ENCODE data around the gene FBXW11.
"Not testable (repeated sequence)": the region's sequence is repeated elsewhere in the genome, so short reads cannot be mapped to it uniquely, and the experiment has no call there.

FBXW11 gene

DNA sequence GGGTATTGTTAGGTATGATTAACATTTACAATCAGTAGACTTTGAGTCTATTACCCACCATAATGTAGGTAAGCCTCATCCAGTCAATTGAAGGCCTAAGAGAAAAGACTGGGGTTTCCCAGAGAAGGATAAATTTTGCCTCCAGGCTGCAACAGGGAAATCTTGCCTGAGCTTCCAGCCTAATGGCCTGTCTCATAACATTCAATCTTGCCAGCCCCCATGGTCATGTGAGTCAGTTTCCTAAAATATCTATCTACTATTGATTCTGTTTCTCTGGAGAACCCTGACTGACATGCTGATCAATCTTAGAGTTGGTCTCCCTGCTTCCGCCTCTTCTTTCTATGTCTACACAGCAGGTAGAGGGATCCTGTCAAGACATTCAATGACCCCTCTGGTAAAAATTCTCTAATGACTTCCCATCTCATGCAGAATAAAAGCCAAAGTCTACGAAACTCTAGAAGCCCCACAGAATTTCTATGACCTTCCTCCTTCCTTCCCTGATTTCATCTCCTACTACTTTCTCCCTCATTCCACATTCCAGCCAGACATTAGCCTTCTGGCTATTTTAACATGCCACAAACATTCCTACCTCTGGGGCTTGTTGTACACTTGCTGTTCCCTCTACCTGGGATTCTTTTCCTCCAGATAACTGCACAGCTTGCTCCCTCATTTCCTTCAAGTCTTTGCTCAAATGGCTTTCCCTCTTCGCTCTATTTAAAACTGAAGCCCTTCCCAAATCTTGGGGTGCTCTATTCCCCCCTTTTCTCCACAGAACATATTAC lies 60.2 kb downstream of the FBXW11 start:
- DNase-seq: no peak

DNA sequence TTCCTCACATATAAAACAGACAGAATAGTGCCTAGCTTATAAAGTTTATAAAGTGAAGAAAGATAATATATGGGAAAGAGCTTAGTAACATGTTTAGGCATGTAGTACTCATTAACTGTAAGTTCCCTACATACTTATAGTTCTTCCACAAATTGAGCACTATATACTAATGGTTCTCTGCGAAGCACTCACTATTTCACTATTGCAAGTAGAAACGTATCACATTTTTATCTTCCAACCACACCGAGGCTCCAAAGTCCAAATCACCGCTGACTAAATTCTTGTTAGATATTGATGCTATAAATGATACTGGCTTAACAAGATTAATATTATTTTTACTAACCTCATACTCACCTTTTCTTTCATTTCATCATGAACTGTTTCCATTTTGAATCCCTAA lies 61.0 kb downstream of the FBXW11 start:
- no peak for DNase-seq

DNA sequence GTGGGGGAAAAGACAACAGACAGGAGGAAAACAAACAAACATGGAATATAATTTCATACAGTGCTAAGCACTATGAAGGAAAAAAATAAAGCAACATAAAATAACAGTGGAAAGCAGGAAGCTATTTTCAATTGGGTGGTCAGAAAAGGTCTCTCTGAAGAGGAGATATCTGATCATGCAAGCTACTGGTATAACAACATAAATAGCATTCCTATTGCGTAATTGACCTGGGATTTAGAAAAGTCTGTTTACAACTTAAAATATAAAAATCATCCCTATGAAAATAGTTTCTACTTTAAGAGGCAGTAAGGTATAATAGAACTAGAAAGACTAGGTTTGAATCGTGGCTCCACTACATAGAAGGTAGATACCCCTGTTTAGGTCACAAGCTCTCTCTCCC lies 61.4 kb downstream of the FBXW11 start:
- no peak for DNase-seq

DNA sequence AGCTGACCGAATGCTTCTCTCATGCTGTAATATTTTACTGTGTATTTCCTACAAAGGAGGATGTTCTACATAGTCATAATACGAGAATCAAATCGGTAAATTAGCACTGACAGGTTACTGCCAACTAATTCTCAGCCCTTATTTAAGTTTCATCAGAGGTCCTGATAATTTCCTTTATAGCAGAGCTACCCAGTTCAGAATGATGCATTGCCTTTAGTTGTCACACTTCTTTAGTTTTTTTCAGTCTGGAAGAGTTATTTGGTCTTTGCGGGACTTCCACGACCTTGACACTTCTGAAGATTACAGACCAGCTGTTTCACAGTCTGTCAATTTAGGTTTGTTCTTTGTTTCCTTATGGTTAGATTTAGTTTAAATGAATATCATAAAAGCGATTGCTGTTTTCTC lies 64.3 kb downstream of the FBXW11 start:
- not testable (repeated sequence) for DNase-seq

DNA sequence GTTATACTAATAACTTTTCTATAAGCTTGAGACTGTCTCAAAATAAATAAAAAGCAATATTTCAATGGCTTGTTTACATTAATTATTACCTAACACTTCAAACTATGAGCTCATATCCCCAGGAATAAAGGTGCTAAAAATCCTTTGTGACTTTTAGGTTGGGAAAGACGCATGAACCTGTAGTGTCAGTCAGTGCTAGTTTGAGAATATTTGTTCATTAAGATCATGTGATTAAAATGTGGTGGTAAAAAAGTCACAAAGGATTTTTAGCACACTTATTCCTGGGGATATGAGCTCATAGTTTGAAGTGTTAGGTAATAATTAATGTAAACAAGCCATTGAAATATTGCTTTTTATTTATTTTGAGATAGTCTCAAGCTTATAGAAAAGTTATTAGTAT lies 64.8 kb downstream of the FBXW11 start:
- DNase-seq: not testable (repeated sequence)

DNA sequence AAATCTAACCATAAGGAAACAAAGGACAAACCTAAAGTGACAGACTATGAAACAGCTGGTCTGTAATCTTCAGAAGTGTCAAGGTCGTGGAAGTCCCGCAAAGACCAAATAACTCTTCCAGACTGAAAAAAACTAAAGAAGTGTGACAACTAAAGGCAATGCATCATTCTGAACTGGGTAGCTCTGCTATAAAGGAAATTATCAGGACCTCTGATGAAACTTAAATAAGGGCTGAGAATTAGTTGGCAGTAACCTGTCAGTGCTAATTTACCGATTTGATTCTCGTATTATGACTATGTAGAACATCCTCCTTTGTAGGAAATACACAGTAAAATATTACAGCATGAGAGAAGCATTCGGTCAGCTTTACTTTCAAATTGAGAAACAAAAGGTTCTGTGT lies 65.2 kb downstream of the FBXW11 start:
- not testable (repeated sequence) for DNase-seq

DNA sequence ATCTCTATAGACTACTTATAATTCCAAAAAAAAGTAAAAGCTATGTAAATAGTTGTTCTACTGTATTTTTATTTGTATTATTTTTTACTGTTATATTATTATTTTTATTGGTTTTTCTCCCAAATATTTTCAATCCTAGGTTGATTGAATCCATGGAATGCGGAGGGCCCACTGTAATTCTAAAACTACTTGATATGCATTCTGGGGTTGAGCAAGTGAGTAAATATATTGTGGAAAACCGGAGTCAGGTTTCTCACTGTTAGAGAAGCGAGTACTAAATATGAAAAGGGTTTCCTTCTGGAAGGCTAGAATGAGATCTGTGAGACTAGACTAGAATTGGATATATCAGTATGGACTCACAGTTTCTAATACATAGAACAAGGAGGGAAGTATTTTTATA lies 66.5 kb downstream of the FBXW11 start:
- DNase-seq: no peak

DNA sequence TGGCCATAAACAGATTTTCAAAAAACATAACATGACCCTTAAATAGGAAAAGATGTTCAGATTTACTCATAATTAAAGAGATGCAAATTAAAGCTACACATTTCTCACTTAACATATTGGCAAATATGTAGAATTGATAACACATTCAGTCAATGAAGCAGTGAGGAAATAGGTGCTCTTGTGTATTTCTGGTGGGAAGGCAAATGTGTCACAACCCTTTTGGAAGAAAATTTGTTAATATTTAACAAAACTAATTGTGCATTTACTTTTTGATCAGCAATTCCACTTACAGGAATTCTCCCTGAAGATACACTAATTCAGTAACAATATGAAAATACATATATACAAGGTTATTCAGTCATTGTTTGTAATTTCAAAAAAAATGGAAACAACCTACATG lies 68.1 kb downstream of the FBXW11 start:
- no peak for DNase-seq

DNA sequence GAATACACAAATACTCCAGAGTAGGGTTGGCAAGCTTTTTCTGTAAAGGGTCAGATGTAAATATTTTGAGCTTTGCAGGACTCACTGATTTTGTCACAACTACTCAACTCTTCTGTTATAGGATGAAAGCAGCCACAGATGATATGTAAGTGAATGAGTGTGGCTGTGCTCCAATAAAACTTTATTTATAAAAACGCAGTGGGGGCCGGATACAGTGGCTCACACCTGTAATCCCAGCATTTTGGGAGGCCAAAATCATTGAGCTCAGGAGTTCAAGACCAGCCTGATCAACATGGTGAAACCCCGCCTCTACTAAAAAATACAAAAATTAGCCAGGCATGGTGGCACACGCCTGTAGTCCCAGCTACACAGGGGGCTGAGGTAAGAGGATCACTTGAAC lies 69.1 kb downstream of the FBXW11 start:
- no peak for DNase-seq

DNA sequence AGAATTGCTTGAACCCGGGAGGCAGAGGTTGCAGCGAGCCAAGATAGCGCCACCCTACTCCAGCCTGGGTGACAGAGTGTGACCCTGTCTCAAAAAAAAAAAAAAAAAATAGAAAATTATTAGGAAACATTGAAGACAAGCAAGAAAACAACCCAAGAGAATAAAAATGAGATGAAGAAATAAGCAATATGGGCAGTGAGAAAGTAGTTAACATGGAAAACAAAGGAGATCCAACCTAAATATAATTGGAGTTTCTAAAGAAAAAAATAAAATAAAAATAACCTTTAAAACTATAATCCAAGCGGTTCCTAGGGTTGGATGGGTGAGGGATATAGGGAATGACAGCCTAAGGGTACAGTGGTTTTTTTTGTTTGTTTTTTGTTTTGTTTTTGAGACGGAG lies 71.9 kb downstream of the FBXW11 start:
- DNase-seq: no peak

DNA sequence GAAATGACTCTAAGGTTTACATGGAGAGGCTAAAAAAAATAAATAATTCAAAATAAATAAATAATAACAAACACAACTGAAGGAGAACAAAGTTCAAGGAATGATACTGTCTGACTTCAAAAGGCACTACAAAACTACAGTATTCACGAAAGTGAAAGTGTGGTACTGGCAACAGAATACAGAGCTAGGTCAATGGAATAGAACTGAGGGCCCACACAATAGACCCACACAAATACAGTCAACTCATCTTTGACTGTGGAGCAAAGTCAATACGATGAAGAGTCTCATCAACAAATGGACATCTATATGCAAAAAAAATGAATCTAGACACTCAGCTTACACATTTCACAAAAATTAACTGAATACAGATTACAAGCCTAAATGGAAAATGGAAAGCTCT lies 75.3 kb downstream of the FBXW11 start:
- DNase-seq: no peak

DNA sequence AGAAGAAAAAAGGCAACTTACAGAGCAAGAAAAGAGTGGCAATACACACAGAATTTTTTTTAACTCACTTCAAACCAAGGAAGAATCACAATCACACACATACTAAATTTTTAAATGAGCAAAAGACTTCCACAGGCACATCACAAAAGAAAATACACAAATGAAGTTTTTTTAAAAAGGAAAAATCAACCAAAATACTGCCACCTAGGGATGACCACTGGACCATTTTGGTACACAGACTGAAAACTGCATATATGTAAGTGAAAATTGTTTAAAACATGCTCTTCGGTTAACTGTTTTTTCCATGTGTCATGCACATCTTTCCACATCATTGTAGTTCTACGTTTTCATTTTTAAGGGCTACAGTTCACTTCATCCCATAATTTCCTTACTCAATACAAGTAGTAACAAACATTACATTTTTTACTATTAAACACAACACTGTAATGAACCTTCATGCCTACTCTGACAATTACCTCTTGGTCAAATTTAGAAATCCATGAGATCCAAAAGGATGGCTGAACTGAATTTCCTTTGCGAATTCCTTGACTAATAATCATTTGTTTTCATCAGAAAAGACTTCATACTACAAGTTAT lies 79.0 kb downstream of the FBXW11 start:
- DNase-seq: no peak

DNA sequence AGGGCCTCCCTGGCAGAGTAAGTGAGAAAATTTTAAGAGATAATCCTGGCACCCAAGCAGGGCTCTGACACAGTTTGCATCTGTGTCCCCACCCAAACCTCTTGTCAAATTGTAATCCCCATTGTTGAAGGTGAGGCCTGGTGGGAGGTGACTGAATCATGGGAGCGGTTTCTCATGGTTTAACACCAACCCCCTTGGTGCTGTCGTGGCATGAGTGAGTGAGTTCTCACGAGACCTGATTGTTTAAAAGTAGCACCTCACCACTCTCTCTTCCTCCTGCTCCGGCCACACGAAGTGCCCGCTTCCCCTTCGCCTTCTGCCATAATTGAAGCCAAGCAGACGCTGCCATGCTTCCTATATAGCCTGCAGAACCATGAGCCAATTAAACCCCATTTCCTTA lies 80.1 kb downstream of the FBXW11 start:
- DNase-seq: no peak

DNA sequence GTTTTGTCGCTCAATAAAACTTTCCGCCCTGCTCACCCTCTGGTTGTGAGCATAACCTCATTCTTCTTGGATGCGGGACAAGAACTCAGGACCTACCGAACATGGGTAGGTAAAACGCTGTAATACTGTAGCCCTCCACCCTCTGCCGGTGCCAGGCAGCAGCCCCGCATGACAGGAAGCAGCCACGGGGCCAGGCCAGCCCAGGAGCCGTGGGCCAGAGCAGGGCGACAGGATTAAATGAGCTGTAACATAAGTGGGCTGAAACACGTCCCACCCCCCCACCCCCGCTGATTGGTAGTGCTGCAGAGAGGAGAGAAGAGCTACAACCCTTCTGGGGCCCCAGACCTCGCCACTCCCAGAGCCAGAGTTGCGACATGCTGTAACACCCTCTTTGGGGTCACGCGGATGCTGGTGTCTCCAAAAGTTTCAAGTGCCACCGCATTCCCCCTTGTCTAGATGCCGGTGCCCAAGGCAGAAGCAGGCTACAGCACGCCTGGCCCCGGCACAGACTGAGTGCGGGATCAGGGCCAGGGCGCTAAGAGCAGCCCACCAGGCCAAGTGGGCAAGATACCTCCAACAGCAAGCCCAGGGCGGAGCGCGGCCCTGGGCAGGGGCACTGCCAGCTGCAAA lies 81.8 kb downstream of the FBXW11 start:
- no peak for DNase-seq

DNA sequence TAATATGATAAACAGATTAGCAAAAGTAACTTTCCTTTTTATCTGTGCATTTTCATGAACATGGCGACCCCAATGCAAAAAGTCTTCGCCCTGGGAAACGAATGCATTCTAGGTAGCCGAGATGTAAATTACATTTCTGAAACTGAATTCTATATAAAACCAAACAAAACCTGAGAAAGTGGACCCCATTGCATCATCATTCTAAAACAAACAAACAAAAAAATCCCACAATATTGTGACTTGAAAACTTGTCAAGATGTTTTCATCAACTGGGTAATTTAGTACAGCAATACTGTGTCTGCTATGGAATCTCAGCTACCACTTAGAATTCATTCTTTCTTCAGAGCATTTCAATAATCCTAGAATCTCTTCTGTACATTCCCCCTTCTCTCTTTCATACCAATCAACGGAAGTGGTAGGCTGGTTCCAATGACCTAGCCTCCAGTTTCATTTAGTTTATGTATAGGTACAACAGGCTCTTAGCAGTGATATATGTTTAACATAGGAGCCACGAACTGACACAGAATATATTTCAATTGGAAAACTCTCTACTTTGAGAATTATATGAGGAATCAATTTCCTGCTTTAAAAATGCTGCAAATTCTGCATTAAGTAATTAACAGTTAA lies 85.6 kb downstream of the FBXW11 start:
- no peak for DNase-seq

DNA sequence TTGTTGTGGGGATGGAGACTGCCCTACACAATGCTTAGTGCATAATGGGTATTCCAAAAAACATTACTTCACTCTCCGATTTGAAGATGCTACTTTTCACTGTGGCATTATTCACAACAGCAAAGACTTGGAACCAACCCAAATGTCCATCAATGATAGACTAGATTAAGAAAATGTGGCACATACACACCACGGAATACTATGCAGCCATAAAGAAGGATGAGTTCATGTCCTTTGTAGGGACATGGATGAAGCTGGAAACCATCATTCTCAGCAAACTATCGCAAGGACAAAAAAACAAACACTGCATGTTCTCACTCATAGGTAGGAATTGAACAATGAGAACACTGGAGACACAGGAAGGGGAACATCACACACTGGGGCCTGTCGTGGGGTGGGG lies 90.7 kb downstream of the FBXW11 start:
- not testable (repeated sequence) for DNase-seq

DNA sequence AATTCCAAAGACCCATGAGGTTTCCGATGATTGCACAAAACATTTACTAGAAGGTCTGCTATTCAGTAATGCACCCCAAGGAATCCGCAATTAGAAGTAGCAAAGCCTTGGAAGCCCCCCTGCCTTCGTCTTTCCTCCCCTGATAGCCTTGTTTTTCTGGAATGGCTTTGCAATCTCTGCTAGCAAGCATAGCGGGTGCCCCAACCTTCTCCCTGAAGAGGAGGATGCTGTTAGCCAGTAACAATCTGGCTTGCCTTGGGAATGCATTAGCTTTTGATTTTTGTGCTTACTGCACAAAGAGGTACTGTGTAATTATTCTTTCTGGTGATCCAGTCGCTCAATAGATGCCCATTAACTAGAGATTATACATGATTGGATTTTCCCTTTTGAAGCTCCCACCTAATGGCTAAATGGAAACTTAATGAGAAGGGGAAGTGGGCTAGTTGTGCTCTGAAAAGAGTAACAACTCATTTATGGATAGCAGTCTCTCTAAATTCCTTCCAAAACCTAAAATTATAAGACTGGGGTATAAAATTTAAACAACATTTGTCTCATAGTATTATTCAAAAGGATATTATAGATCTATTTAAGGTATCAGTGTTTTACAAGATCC lies 91.6 kb downstream of the FBXW11 start:
- no peak for DNase-seq

DNA sequence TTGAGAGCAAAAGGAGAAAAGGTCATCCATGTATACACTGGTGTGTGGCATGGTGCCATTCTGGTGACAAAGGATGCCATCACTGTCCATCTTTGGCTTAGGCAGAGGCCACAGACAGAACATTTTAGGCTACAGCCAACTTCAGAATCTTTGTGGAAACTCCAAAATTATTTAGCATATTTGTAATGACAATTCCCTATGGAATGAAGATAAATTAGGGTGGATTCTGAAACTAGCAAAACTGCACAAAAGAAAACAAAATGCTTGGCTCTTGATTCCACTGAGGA lies 92.5 kb downstream of the FBXW11 start:
- no peak for DNase-seq

DNA sequence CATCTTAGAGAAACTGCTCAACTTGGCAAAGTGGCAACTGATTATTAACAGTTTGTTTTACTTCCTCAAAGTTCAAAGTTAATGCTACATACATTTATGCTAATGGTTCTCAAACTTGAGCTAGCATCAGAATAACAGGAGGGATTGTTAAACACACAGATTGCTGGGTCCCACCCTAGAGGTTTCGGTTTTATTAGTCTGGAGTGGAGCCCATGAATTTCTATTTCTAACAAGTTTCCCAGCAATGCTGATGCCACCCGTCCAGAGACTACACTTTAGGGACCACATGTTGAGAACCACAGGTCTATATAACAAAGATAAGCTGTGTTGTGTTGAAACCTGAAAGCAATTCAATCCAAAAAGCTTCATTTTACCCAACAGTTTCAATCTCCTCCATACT lies 95.3 kb downstream of the FBXW11 start:
- DNase-seq: no peak

DNA sequence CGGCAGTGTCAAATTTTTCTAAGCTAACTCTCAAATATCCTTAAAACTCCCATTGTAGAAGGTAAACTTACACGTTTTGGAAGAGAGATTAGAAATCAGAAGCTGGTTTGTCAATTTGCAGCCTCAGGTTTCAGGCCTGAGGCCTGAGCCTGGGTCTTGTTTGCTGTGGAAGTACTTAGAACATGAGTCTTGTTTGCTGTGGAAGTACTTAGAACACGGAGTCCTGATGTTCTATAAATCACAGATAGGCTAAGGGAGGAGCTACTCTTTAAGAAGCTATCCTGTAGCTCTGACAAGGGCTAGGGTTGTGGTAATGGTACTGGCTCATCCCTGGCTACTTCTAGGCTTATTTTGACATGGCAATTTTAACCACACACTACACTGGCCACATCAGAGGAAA lies 97.8 kb downstream of the FBXW11 start:
- no peak for DNase-seq

DNA sequence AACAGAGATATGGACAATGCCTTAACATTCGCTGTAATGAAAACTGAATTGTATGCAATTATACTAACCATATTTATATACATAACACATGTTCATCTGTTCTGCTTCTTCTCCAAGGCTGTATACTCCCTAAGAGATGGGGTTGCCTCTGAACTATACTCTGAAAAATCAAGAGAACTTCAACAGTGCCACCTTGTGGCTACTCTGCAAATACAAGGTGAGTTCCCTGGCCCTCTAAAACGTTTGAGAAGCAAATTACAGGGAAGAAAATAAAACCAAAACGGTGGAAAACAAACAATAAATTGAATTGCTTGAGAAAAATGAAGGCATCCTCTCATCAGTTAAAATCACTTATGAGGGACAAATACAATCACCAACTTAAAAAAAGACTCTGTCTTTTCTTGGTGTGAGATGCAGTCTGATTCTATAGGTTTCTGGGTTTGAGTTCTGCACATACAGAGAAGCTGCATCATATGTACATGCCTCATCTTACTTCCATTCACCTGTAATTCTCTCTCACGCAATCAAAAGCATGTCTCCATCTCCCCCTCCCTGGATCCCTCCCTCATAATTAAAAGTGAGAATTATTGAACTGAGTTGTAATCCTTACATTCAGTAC lies 98.6 kb downstream of the FBXW11 start:
- peak; percentile 66 for DNase-seq

DNA sequence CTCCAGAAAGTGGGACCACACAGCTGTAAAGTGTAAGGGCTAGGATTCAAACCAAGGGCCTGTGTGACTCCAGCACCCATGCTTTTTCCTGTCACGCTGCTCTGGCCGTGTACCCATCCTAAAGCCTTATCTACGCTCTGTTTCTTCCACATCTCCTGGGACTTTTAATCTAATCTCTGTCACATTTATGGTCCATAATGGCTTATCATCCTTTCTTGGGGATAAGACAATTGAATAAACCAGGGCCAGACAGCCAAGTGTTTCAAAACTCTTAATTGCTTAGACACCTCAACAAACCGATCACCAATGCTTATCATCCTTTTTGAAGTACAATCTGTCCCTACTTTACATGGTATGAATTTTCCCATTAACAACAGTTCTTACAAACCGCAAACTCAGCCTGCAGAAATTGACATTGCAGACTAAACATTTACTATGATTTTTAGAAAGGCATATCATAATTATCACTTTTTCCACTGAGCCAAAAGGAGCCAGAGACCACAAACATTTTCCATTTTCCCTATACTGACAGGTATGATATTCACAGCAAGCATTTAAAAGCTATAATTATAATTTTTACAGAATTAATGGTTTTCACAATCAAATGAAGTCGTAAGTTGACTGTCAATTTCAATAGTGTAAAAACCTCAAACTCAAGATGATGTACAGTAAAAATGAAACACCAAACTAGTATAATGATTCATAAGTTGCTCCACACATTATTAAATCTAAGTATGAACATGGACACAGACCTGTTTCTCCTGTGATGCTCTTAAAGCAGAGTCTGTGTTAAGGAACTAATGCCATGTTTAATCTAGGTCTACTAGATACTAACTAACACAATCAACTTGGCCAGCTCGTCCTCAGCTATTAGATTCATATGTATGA lies 99.5 kb downstream of the FBXW11 start:
- no peak for DNase-seq

All from NCI-H1694 (cell line).